ENCODE results near the gene RMI1.

- TF ChIP-seq POLR2AphosphoS5 (IDR thresholded peaks at IDR 0.05; ENCODE audit: low read depth, low read length): peak; percentile 64; the same call in 1 of the 2 replicates
- TF ChIP-seq POLR2A (IDR thresholded peaks at IDR 0.05; ENCODE audit: low read depth, low read length): peak; percentile 88
- TF ChIP-seq TAF1 (IDR thresholded peaks at IDR 0.05; ENCODE audit: borderline replicate concordance, low read depth, low read length): peak; percentile 84
These were observed 702 bp upstream of the RMI1 start, which contains the start of gene HNRNPK for GRCh38 chr9:83979812-83980394.
